Neuronal stem cell (in vitro differentiated cells): ENCODE results near the gene ELMO1.

Experiments used
- DNase-seq: peaks from one replicate; pipeline ENCODE4 v3.0.0-alpha.2; 2013; ENCODE audit warnings: low spot score
- H2AFZ ChIP-seq: one replicate; pipeline ENCODE4 v1.6.1; 2013; ENCODE audit warnings: mild to moderate bottlenecking, low read length, inconsistent platforms
- H2AK5ac ChIP-seq: 2 replicates; pipeline ENCODE4 v1.6.1; 2013; ENCODE audit warnings: low read depth, mild to moderate bottlenecking, inconsistent platforms, low read length, moderate library complexity, mixed read lengths
- H2BK120ac ChIP-seq: 2 replicates; pipeline ENCODE4 v1.6.1; 2013; ENCODE audit warnings: low read depth, mild to moderate bottlenecking, inconsistent platforms, low read length, moderate library complexity, mixed read lengths
- H2BK12ac ChIP-seq: one replicate; pipeline ENCODE4 v1.6.1; 2013; ENCODE audit warnings: low read length, inconsistent platforms
- H2BK15ac ChIP-seq: 2 replicates; pipeline ENCODE4 v1.6.1; 2013; ENCODE audit warnings: mild to moderate bottlenecking, low read length, inconsistent platforms, mixed read lengths
- H2BK5ac ChIP-seq: one replicate; pipeline ENCODE4 v1.6.1; 2013; ENCODE audit warnings: inconsistent platforms, mild to moderate bottlenecking, low read length, moderate library complexity
- H3K14ac ChIP-seq: one replicate; pipeline ENCODE4 v1.6.1; 2013; ENCODE audit warnings: low read length, inconsistent platforms
- H3K18ac ChIP-seq: 2 replicates; pipeline ENCODE4 v1.6.1; 2013; ENCODE audit warnings: low read length, inconsistent platforms
- H3K23ac ChIP-seq: 2 replicates; pipeline ENCODE4 v1.6.1; 2013; ENCODE audit warnings: low read depth, mild to moderate bottlenecking, mixed read lengths, low read length, inconsistent platforms; ENCODE audit not compliant: poor library complexity
- H3K27ac ChIP-seq: replicated peaks from 3 replicates; pipeline ENCODE4 v1.5.1; 2013; ENCODE audit warnings: low read length, inconsistent platforms
- H3K27me3 ChIP-seq, 3 experiments: 2 replicates each; pipeline ENCODE4 v1.6.1; 2013; ENCODE audit warnings: low read length in 3 of 3, mild to moderate bottlenecking in 2 of 3, inconsistent platforms in 1 of 3, low read depth in 1 of 3, mixed read lengths in 1 of 3, moderate library complexity in 1 of 3; ENCODE audit not compliant: control insufficient read depth in 3 of 3, insufficient read depth in 3 of 3
- H3K36me3 ChIP-seq, 2 donors: replicated peaks in 1 of 2; 2 replicates each; pipeline ENCODE4 v1.6.1; 2013; ENCODE audit warnings: low read length in 2 of 2; ENCODE audit not compliant: control insufficient read depth in 2 of 2, insufficient read depth in 2 of 2
- H3K4ac ChIP-seq: 2 replicates; pipeline ENCODE4 v1.6.1; 2013; ENCODE audit warnings: inconsistent platforms, mild to moderate bottlenecking, low read length, moderate library complexity
- H3K4me1 ChIP-seq, 2 donors: 1 replicate in 1 of 2; 2 replicates in 1 of 2; pipeline ENCODE4 v1.6.1; 2013; ENCODE audit warnings: low read length in 2 of 2, low read depth in 1 of 2; ENCODE audit not compliant: control insufficient read depth in 2 of 2, insufficient read depth in 1 of 2
- H3K4me2 ChIP-seq: one replicate; pipeline ENCODE4 v1.6.1; 2013; ENCODE audit warnings: mild to moderate bottlenecking, low read length, inconsistent platforms; ENCODE audit not compliant: insufficient read depth, poor library complexity, severe bottlenecking
- H3K4me3 ChIP-seq, 2 donors: 2 replicates each; pipeline ENCODE4 v1.5.1; 2013; ENCODE audit warnings: low read length in 2 of 2, mild to moderate bottlenecking in 2 of 2, inconsistent platforms in 1 of 2, moderate library complexity in 1 of 2
- H3K79me1 ChIP-seq: one replicate; pipeline ENCODE4 v1.6.1; 2013; ENCODE audit warnings: low read depth, mild to moderate bottlenecking, inconsistent platforms, low read length, moderate library complexity
- H3K9ac ChIP-seq: one replicate; pipeline ENCODE4 v1.6.1; 2013; ENCODE audit warnings: mild to moderate bottlenecking, low read depth, low read length, inconsistent platforms; ENCODE audit not compliant: poor library complexity
- H3K9me3 ChIP-seq, 2 donors: replicated peaks in 1 of 2; 2 replicates each; pipeline versions ENCODE3 to v1.6.1; 2013; ENCODE audit warnings: low read length in 2 of 2, mild to moderate bottlenecking in 2 of 2, inconsistent platforms in 1 of 2, low read depth in 1 of 2, mixed read lengths in 1 of 2, moderate library complexity in 1 of 2; ENCODE audit not compliant: control insufficient read depth in 2 of 2, insufficient read depth in 1 of 2
- H4K8ac ChIP-seq: one replicate; pipeline ENCODE4 v1.6.1; 2013; ENCODE audit warnings: low read depth, mild to moderate bottlenecking, inconsistent platforms, low read length, moderate library complexity
- H4K91ac ChIP-seq: one replicate; pipeline ENCODE4 v1.6.1; 2013; ENCODE audit warnings: low read length, low read depth, mild to moderate bottlenecking, inconsistent platforms; ENCODE audit not compliant: poor library complexity
- WGBS, 2 donors: extraction: QIAGEN DNeasy Blood & Tissue Kit; methylation state at CpG; one replicate each; pipeline ENCODE4 v1.1.7; 2013; ENCODE audit warnings: missing lambda C conversion rate in 2 of 2, mixed read lengths in 1 of 2; ENCODE audit not compliant: insufficient read length in 2 of 2, insufficient replicate concordance in 1 of 2; ENCODE audit errors: extremely low coverage in 2 of 2; 5-methylcytosine and 5-hydroxymethylcytosine counted together

Gene ELMO1

DNA sequence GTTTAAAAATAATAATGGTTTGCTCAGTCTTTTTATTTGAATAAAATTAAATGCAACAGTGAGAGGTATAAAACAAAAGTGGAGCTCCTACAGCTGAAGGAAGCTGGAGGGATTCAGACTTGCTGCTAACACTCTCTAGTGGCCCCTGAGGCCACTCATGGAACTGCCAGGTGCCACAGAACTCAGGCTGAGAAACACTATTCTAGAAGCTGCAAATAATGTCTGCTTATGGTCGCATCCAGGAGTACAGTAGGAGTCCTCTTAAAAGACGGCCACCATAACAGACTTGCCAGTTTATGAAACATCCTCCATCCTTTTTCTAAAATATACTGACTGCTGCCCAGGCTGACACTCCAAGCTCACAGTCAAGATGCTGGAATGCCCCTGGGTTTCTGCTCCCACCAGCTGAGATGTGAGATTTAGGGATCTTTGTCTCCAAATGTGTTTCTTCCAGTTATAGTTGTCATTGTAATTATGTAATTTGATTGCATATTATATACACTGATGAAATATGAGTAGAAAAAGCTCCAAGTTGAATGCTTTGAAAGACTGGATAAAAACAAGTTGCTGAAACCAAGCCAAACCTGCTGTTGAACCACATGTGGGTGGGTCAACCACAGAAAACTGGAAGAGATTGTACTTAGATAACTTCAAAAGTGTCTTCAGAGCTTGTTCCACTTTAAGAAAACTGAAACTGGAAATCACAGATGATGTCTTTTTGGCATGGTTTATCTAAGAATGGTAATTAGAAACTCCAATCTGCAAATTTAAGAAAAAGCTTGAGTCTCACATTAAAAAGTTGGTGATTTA, 510.7 kb downstream of the ELMO1 start:
- no peak overlapping the region for H3K27ac ChIP-seq
- DNase-seq = no peak

DNA sequence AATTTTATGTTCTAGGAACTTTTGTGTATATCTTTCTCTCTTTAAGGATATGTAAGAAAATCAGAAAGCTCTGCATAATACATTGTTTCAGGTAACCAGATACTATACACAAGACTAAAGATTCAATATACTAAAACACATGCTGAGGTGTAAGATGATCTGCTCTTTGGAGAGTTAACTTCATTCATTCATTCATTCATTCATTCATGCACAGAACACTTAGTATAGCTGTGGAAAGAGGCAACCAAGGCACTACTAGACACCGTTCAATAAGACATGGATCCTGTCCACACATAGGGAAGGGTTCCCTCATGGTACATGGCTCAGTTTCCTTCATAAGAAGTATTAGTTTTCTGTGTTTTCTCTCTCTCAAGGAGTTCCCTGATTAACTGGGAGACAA, 516.8 kb downstream of the ELMO1 start:
- peaks cover 3 to 23% of the 10 kb centered on the region in 2 donors for H3K9me3 ChIP-seq
- H2BK15ac ChIP-seq = no peak overlapping the region
- no peaks in the 10 kb centered on the region for H3K36me3 ChIP-seq
- no peak overlapping the region for H2AFZ ChIP-seq
- H4K91ac ChIP-seq = no peak overlapping the region
- peaks cover 0 to 6% of the 10 kb centered on the region in 2 donors for H3K4me1 ChIP-seq
- no peaks in the 10 kb centered on the region for H3K27me3 ChIP-seq
- no peak overlapping the region for H3K27ac ChIP-seq
- no CpG with 5 or more reads among the region's 1 CpG for WGBS, 2 donors
- no peak overlapping the region for H3K18ac ChIP-seq
- H3K79me1 ChIP-seq = no peaks in the 10 kb centered on the region
- no peak overlapping the region for H2BK120ac ChIP-seq
- no peak overlapping the region for H3K23ac ChIP-seq
- no peak overlapping the region for H3K9ac ChIP-seq
- H2BK5ac ChIP-seq = no peak overlapping the region
- no peak overlapping the region for H3K4me2 ChIP-seq
- DNase-seq = no peak
- H3K14ac ChIP-seq = no peak overlapping the region
- no peak overlapping the region for H2AK5ac ChIP-seq
- no peak overlapping the region for H4K8ac ChIP-seq
- H3K4ac ChIP-seq = no peak overlapping the region
- no peak overlapping the region for H3K4me3 ChIP-seq
- H2BK12ac ChIP-seq = no peak overlapping the region

More for the DNA sequence above, 510.7 kb downstream of the ELMO1 start:
- Histone ChIP-seq H3K9me3 (peaks cover 11 to 51% of the 10 kb centered on the region in 2 donors), H3K14ac (no peak overlapping the region), H3K4me3 (no peak overlapping the region), H2AK5ac (no peak overlapping the region), H3K79me1 (no peaks in the 10 kb centered on the region), H4K8ac (no peak overlapping the region), H3K4me2 (no peak overlapping the region), H2BK12ac (no peak overlapping the region), H3K27me3 (no peaks in the 10 kb centered on the region), H3K36me3 (no peaks in the 10 kb centered on the region), H2BK120ac (no peak overlapping the region), H3K4me1 (peaks cover 0 to 3% of the 10 kb centered on the region in 2 donors), H2BK15ac (no peak overlapping the region), H2AFZ (no peak overlapping the region), H3K4ac (no peak overlapping the region), H2BK5ac (no peak overlapping the region), H3K23ac (no peak overlapping the region), H3K9ac (no peak overlapping the region), H3K18ac (no peak overlapping the region), H4K91ac (no peak overlapping the region)
- no CpG with 5 or more reads among the region's 2 CpGs for WGBS, 2 donors

DNA sequence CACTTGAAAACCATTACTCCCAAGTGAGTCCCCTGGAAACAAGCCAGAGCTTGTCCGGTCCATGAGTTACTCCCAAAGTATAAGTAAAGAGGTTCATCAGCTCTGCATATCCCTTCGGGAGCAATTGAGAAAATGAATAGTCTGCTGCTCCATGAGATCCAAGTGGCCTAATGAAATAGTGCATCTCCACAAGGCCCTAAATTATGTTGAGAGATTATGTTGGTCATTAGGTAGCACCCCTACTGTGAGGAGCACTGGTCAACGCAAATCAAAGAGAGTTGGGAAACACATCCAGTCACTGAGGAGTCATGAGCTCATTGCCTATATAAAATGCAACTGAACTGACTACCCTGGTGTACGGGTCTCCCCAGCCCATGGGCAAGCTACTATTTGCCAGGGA, 518.9 kb downstream of the ELMO1 start:
- H3K4me3 ChIP-seq = no peak overlapping the region
- no peak for DNase-seq

GRCh38 chr7:36928718-36929117, 519.9 kb downstream of the ELMO1 start:
- Histone ChIP-seq H4K91ac (no peak overlapping the region), H2AFZ (no peak overlapping the region), H3K36me3 (no peaks in the 10 kb centered on the region), H3K23ac (no peak overlapping the region), H3K9ac (no peak overlapping the region), H2BK12ac (no peak overlapping the region), H3K79me1 (no peaks in the 10 kb centered on the region), H2BK15ac (no peak overlapping the region), H3K4me3 (no peak overlapping the region), H2AK5ac (no peak overlapping the region), H4K8ac (no peak overlapping the region), H3K14ac (no peak overlapping the region), H3K4me2 (no peak overlapping the region), H3K18ac (peak overlapping the region; percentile 42), H2BK120ac (no peak overlapping the region), H2BK5ac (no peak overlapping the region), H3K9me3 (peaks cover 0 to 5% of the 10 kb centered on the region in 2 donors), H3K4ac (no peak overlapping the region), H3K27me3 (no peaks in the 10 kb centered on the region), H3K27ac (no peak overlapping the region), H3K4me1 (peaks cover 0 to 5% of the 10 kb centered on the region in 2 donors)
- DNase-seq = no peak
- no CpG with 5 or more reads among the region's 2 CpGs for WGBS, 2 donors

More for the DNA sequence above, 518.9 kb downstream of the ELMO1 start:
- Histone ChIP-seq H2AK5ac (no peak overlapping the region), H3K4ac (no peak overlapping the region), H3K27ac (no peak overlapping the region), H2BK5ac (no peak overlapping the region), H3K79me1 (no peaks in the 10 kb centered on the region), H3K14ac (no peak overlapping the region), H3K18ac (no peak overlapping the region), H2BK12ac (no peak overlapping the region), H3K9me3 (peaks cover 0 to 9% of the 10 kb centered on the region in 2 donors), H2BK120ac (no peak overlapping the region), H3K4me1 (peaks cover 0 to 6% of the 10 kb centered on the region in 2 donors), H3K27me3 (no peaks in the 10 kb centered on the region), H2BK15ac (no peak overlapping the region), H4K8ac (no peak overlapping the region), H3K36me3 (no peaks in the 10 kb centered on the region), H3K9ac (no peak overlapping the region), H3K23ac (no peak overlapping the region), H4K91ac (no peak overlapping the region), H2AFZ (no peak overlapping the region), H3K4me2 (no peak overlapping the region)
- WGBS, 2 donors = no CpG with 5 or more reads among the region's 4 CpGs
